Fibroblast of pulmonary artery (primary cell): ENCODE data around the gene CHST7.
A peak's percentile ranks its signal among the peaks of the same experiment; 100 is the strongest.

Experiments used
- DNase-seq: peaks from one replicate; pipeline ENCODE4 v3.0.0-alpha.2; 2010; ENCODE audit warnings: low read depth
- H3K4me3 ChIP-seq: replicated peaks from 2 replicates; pipeline ENCODE4 v1.5.1; 2011; ENCODE audit warnings: low read depth, mild to moderate bottlenecking, control low read depth, low read length, moderate library complexity
- TF ChIP-seq, protein P1 (sequence below): IDR thresholded peaks from 2 replicates; pipeline ENCODE4 v1.5.1; 2011; ENCODE audit warnings: mild to moderate bottlenecking, control low read depth, low read length, inconsistent platforms; ENCODE audit errors: missing control alignments

Gene CHST7

DNA sequence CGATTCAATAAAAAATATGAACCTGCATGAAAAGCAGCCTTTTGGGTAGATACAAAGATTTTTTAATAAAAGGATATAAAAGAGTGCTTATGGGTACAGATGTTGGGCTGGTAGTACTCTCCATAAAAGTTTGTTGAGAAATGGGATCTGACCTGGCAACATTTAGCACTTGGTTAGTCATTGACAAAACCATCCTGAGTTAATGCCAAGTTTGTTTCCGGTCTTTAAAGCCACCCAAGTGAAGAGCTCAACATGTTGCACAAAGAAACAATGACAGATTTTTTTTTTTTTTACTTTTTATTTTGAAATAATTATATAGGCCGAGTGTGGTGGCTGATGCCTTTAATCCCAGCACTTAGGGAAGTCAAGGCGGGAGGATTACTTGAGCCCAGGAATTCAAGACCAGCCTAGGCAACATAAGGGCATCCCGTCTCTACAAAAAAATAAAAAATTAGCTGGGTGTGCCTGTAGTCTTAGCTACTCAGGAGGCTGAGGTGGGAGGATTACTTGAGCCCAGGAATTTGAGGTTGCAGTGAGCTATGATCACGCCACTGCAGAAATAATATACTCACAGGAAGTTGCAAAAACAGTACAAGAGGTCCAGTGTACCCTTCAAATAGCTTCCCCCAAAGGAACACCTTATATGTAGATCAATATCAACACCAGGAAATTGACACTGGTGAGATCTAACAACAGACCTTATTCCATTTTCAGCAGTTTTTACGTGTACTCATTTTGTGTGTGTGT is 16.6 kb downstream of the CHST7 start:
- TF ChIP-seq, protein P1, sequence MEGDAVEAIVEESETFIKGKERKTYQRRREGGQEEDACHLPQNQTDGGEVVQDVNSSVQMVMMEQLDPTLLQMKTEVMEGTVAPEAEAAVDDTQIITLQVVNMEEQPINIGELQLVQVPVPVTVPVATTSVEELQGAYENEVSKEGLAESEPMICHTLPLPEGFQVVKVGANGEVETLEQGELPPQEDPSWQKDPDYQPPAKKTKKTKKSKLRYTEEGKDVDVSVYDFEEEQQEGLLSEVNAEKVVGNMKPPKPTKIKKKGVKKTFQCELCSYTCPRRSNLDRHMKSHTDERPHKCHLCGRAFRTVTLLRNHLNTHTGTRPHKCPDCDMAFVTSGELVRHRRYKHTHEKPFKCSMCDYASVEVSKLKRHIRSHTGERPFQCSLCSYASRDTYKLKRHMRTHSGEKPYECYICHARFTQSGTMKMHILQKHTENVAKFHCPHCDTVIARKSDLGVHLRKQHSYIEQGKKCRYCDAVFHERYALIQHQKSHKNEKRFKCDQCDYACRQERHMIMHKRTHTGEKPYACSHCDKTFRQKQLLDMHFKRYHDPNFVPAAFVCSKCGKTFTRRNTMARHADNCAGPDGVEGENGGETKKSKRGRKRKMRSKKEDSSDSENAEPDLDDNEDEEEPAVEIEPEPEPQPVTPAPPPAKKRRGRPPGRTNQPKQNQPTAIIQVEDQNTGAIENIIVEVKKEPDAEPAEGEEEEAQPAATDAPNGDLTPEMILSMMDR, result no peak
- DNase-seq, result peak; percentile 84
- no peak overlapping the region for H3K4me3 ChIP-seq

DNA sequence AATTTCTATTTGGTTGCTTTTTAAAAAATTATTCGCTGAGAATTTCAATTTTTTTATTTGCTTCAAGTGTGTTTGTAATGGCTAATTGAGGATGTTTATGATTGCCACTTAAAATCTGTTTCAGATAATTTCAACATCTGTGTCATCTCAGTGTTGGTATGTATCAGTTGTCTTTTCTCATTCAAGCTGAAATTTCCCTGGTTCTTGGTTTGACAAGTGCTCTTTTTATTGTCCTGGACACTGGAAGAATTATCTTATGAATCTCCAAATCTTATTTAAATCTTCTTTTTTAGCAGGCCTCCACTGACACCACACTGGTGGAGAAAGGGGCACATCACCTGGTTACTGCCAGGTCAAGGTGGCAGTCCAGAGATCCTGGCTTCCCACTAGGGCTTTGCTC is 21.5 kb downstream of the CHST7 start:
- DNase-seq, result no peak
- TF ChIP-seq, protein P1, result no peak
- no peak overlapping the region for H3K4me3 ChIP-seq

DNA sequence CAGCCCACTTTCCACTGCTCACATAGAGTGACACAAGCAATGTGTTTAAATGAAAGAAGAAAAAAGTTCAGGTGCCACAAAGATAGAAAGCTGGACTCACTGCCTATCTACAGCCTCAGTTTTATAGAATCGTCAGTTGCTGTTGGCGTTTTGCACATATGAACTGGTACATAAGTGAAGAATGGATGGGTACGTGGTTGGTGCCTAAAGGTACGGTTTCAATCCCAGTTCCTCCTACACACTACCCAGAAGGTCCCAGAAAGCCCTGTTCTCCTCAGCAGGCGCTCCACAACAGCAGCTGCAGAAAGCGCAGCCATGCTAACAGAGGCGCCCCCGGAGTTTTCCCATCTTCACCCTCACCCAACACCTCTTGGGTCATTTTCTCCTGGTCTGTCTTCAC is 23.6 kb downstream of the CHST7 start:
- no peak for DNase-seq
- TF ChIP-seq, protein P1, result no peak
- H3K4me3 ChIP-seq, result no peak overlapping the region

DNA sequence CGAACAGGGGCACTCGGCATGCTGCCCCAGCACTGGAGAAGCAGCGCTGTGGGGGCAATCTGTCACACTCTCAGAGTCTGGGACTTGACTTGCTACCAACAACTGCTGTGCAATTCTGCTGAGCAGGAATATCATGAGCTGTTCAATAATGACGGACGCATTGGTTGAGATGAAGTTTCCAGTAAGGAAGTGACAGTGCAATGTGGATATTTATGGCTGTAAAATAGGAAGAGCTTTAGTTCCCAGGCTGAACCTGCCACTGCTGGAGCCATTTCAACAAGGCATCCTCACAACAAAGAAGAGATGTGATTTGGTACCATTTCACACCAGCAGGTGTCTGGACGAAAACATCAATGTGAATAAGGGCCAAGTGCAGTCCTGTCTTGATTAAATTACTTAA is 24.2 kb downstream of the CHST7 start:
- no peak overlapping the region for H3K4me3 ChIP-seq
- DNase-seq, result no peak
- TF ChIP-seq, protein P1, result no peak

DNA sequence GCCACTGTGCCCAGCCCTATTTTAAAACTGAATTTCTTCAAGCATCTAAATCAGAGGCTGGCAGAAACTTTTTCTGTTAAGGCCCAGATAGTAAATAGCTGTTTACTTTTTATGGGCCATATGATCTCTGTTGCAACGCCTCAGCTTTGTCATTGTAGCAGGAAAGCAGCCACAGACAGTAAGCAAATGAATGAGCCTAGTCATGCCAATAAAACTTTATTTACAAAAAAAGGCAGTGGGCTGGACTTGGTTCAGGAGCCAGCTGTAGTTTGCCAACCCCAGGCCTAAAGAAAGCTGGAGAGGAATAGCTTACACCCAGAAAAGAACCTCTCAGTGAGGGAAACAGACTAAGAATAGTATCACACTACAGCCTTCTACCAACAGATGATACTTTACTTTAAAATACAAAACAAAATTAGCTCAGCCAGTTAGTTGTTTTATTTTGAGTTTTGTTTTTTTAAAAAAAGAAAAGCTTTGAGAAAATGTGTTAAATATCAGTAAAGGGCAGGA is 25.5 kb downstream of the CHST7 start:
- TF ChIP-seq, protein P1, result no peak
- no peak overlapping the region for H3K4me3 ChIP-seq
- DNase-seq, result peak; percentile 17

DNA sequence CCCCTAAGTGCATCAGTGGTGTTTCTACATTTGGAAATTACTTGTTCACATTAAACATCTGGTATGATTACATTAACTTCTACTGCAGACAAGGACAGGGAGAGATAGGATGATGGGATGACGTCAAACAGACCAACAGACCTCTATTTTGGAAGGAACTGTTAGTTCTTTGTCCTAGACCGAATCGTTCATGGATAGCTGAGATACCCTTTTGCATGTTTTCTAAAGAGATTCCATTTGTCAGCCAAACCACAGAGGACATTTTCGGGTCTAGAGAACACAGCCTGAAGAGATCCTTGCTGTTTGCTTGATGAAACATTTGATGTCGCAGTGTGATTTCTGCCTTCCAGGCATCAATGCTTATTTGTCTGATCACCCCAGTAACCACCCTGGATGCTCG is 27.7 kb downstream of the CHST7 start:
- peak; percentile 87 for DNase-seq
- H3K4me3 ChIP-seq, result no peak overlapping the region
- TF ChIP-seq, protein P1, result no peak
